Hematopoietic multipotent progenitor cell treated with erythropoietin and hydrocortisone succinate and interleukin-3 and kit ligand, for 4 days (in vitro differentiated cells): ENCODE measurements around the gene FSIP1.

ENCODE experiments used
- DNase-seq: peaks from one replicate; pipeline ENCODE4 v3.0.0-alpha.2; 2015

The FSIP1 gene

DNA sequence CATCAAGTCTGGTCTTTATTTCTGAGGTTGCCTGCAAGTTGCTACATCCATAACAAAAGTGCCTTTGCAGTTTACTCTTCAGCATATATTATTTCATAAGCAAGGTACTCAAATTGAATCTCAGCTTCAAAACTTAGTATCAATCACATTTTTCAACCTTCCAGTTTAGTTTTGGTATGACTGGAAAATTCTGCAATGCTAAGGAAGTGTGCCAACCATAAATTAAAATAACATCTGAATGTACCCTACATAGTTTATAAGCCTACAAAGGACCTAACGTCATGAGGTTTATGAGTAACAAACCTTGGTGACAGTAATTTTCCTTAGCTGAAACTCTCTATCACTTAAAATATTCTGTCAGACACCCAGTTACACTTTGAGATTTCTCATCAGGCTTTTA, 138.9 kb downstream of the FSIP1 start:
- DNase-seq: no peak

DNA sequence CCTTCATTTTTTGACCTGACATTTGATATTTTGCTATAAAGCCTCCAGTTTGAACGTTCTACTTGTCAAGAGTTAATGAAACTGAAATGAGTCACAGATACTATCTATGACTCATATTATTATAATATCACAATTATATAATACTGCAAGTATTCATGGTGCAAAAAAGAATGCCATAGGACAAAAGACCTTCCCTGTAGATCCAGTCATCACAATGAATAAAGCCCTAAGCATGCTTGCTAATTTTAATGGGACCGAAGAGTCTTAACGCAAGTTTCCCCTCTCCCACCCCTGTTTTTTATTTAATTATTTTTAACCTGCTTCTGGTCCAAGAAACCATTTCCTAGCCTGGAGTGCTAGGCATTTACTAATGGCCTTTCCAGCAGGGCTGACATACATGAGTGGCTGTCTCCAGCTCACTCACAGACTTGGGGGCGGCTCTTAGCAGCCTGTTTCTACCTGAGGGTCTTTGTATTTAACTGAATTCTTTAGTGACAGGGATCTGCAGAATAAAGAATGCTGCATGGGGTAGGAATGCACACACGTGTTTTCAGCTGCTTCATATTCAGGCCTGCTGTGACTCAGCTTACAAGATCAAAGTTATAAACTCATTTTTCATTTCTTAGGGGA, 140.5 kb downstream of the FSIP1 start:
- no peak for DNase-seq

DNA sequence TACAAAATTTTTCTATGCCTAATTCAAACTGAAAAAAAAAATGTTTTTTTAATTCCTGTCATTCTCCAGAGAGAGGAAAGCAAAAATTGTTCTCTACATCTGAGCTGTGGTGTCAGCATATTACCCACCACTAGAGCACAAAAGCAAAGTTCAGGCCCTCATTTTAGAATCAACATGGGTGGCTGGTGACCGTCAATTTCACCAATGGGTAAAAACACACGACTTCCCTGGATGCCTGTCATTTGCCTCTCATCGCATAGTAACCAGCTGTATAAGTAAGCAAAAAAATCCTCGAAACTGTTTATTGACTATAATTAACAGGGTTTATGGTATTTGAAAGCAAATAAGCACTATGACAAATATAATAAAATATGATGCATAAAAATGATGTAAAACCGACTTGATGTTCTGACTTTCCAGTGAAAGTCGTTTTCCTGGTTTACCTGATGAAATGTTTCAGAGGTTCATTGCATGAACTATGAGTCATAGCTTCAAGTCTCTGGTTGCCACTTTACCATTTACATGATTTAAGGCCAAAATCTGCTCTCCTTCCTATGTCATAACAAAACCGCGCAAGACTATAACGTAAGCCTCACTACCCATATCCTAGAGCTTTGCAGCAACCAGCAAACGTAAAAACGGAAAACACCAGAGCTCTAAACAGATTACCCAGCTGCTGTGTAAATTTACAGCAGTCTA, 141.3 kb downstream of the FSIP1 start:
- DNase-seq: no peak

DNA sequence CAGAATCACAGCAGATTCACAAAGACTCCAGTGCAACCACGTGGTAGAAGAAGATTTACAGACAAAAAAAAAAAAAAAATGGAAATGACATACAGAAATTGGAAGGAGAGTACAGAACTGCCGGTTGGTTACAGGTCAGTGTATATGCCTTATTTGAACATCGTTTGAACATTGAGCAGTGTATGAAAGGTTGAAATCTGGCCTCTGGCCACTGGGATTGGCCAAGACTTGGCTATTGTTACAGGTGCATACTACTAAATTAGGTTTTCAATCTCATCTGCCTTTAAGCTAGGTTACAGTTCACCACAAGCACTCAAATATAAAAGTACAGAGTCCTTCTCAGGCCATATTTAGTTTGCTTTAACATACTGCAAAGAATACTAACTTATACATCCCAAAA, 142.0 kb downstream of the FSIP1 start:
- DNase-seq: no peak

DNA sequence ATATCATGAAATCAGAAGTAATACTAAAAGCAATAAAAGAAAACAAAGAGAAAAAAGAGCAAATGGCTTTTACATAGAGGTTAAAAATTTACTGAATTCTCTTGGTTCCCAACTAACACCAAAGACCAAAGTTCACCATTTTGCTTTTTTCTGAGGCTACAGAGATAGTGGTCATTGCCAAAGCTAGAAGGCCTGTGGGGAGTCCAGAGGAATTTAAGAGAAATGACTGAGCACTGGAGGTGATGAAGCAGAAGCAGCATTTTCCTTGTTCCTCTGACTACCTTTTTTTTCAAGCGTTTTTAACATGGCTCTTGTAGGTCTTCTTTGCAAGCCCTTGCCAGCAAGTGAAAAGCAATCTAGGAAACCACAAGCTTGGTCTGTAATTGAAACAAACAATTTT, 143.6 kb downstream of the FSIP1 start:
- no peak for DNase-seq

DNA sequence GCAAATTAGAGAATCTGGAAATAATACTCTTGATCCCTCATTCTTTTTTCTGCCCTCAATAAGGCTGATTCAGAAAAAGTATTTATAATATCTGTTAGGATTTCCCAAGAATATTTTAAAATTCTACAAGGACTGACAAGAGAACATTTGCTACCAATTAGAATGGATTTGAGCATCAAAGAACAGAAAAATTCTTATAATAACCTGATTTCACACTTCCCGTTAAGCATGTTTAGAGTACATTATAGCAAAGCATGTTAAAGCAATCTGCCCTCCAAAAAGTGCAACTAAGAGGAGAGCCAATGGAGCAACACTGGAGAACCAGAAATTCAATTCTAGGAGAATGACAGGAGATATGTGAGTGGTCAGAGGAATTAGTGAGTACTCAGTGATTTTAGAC, 144.6 kb downstream of the FSIP1 start:
- no peak for DNase-seq

DNA sequence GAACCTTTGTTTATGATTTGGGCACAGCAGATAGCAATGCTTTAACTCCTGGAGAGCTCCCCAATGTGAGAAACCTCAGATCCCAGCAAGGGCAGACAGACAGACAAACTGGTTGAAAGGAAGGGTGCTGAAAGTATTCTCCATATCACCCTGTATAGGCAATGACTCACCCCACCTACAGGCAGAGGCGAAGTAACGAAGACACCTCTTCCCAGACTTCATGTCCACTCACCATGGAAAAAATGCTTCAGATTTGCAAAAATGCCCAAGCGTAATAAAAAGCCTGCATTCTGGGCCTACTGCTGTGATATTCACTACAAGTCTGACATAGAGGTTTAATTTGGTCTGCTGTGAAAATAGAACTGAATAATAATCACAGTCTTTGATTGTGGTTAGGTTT, 151.3 kb downstream of the FSIP1 start:
- DNase-seq: no peak

DNA sequence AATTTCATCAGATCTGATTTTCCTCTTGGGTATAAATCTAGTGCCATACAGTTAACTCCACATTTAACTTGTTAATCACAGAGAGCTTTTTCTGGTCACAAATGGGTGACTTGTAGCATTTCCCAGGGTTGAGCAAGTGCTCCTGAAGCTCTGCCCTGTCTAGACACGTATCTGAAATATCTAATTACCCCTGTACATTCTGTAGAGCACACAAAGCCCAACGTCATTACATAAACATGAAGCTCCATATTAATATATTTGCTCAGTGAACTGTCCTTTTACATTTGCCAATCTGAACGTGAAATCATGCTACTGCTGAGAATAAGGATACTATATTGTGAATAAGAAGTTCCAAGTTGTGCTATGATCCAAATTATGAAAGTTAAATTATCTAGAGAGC, 152.7 kb downstream of the FSIP1 start:
- DNase-seq: no peak

DNA sequence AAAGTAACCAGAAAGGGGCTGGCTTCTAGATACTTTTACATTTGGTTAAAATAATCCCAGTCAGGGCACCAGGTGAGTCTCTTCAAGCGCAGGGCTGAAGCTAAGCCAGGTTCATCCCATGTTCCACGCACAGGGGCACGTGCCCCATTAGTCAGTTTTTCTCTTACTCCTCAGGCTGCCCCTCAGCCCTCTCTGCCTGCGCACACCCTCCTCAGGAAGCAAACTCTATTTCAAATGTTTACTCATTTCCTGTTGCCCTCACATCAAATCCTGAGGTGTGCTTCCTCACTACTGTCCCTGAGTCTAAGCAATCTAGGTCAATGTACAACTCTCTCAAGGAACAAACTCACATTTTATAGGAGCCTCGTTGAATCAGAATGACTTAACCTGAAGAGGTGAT, 153.3 kb downstream of the FSIP1 start:
- peak; percentile 11 for DNase-seq

DNA sequence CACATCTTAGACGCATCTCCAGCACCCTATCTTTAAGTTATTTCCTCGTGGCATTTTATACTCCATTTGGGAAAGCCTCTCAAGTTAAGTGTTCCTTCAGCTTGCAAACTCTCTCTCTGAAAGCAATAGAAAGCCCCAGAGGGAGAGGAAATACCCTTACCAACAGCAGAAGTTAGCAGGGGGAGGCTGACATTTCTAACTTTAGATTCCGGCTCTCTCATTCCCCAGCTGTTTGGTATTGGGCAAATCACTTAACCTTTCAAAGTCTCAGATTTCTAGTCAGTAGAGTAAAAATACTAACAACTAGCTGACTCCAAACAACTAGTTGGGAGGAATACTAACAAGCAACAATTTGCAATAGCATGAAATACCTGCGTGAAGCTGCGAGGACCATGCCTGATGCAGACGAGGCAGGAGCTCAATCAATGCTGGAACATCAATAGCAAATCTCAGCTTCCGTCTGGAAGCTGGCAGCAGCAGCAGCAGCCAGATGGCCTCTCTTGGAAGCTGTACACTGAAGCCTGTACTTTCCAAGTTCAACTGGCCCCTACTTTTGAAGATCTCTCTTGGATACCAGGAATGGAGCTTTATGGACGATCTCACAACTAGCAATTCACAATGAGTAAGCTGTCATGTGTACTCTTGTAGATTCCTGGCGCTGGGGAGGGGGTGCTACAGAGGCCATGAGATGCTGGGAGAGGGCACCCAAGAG, 153.9 kb downstream of the FSIP1 start:
- no peak for DNase-seq

DNA sequence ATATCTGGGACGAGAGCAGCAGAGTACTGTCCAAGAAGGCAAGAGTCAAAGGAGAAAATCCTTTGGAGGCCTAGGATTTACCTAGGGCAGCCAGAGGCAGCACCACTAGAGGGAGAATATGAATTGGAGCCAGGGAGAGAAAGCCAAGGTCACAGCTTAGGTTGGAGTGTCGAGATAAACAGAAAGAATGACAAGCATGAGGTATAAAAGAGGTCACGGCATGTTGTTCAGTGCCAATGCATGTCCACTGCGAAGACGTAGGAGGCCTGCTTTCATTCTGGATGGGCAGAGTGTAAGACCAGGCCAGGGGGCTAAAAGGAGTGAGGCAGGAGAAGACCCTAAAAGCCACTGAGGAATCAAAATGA, 154.5 kb downstream of the FSIP1 start:
- no peak for DNase-seq

DNA sequence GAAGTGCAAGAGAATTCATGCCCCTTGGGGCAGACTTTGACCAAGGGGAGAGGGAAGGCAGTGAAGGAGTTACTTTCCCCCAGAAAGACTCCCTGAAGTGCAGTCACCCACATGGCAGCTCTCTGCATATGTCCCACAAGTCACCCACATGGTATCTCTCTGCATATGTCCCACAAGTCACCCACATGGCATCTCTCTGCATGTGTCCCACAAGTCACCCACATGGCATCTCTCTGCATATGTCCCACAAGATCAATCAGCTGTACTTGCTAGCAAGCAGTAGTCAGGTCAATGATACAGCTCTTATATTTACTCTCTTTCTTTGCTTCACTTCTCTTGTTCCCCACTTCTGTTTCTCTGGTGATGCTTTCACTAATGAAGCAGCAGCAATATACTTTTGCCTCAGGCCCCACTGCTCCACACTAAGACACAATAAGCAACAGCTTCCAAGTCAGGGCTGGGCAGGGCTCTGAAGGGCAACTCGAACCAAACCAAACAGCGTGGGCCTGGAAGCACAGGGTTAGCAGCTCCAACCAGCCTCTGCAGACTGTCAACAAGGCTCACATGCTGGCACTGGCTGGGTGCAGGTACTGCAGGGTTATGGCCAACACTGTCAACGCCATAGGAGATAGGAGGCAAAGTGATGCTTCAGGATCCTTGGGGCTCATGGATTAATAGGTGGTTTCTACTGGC, 155.0 kb downstream of the FSIP1 start:
- no peak for DNase-seq

DNA sequence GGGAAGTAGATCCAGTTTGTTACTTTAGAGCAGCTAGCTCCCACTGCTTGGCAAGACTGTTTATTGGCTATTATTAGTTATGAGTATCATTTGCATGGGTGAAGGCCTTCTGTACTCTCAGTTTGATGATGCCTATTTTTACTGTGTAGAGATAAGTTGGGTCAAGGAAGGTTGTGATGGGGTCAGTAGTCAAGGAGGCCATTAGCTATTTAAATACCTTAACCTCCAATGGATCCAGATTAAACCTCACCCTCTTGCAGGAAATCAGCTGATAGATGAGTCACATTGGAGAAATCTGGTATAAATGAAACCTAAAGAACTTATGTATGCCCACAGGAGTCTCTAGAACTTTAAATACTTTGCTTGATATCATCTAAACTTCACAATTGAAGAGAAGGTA, 156.8 kb downstream of the FSIP1 start:
- DNase-seq: no peak

DNA sequence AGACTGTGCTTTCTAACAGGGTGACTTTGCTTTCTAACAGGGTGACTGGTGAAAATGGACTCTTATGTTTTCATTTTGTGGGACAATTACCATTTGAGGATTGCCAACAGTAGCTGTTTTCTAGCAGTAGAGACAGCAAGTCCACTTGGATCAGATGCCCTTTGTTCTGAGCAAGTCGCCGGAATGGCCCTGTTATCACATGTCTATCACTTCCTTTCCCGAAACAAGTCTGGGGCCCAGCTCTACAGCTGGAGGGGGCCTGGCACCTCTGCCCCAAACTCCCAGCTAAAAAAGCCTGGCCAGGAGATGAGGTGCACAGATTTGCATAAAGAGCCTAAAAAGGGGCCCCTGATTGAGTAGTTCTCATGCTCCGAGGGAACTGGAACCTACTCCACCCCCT, 157.2 kb downstream of the FSIP1 start:
- no peak for DNase-seq

DNA sequence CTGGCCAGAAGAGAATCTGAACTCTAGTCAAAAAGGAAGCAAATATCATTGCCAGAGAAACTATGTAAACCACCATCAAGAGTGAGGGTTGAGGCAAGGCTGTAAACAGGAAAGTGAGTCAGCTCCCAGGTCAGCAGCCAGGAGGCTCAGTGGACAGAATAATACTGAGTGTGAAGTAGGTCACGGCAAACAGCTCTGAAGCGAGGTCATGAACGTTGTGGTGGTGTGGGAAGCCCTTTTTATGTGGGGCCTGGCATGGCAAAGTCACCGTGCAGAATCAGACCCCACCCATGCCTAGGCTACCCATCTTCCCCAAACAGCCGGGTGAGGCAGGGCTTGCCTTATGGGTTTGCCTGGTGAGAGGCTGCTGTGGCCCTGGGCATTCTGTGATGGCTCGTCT, 157.8 kb downstream of the FSIP1 start:
- DNase-seq: peak; percentile 47

DNA sequence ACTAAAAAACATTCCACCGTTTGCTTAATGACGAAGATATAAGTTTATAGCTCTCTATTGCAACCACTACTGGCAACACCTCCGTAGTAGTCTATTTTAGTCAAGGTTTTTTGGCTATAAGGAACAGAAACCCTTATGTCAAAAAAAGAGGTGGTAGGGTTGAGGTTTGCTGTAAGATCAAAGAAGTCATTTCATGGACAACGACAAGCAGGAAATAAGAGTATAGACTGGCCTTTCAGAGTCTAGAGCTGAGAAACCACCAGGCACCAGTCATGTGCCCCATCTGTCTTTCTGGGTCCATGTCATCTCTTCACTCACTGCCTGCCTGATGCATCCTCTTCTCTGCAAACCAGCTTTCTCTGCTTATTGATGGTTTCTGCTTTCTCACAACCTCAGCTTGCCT, 159.1 kb downstream of the FSIP1 start:
- DNase-seq: no peak

DNA sequence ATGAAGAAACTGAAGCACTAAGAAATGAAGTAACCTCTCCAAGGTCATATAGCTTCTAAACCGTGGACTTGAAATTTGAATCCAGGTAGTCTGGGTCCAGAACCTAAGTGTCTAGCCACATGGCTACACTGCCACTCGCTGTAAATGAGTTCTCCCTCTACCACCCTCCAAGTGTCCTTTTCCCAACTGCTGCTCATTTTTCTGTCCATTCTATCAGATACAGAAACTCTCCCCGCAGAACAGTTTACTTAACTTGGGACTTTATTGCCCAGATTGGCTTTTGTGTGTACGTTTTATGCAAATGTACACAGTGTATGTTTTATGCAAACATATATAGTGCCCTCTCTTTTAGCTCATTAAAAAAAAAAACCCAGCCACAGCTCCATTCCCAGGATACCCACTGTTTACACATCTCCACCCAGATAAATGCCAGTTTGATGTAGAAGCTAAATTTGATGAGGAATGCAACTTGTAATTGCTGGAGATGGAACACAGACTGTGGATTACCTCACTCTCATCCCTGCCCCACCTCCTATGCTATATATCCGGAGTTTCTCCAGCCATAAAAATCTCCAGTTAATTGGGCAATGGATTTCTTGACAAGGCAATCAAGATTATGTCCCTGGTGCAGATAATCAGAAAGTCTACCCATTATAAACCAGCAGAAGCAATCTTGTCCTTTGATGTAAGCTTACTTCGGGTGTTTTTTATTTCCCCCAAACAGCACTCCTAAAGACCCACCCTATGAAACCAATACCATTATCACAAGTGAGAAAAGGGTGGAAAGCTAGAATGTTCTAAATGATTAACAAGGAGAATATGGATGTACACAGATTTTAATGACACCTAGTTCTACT, 159.8 kb downstream of the FSIP1 start:
- no peak for DNase-seq

DNA sequence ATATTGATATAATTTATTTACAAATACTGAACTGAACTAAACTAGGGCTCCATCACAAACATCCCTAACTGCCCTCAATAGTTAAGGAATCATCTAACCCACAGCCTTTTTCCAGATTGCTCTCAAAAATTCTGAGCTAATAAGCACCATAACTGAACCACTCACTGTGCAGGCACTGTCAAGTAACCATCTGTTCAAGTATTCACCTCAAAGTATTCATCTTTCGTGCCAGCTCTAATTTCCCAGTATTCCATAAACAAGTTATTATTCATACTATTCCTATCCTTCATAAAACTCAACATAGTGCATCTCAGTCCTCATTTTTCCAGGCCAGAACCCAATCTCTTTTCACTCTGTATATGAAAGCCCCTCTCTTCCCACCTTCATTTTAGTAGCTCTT, 160.7 kb downstream of the FSIP1 start:
- DNase-seq: no peak

DNA sequence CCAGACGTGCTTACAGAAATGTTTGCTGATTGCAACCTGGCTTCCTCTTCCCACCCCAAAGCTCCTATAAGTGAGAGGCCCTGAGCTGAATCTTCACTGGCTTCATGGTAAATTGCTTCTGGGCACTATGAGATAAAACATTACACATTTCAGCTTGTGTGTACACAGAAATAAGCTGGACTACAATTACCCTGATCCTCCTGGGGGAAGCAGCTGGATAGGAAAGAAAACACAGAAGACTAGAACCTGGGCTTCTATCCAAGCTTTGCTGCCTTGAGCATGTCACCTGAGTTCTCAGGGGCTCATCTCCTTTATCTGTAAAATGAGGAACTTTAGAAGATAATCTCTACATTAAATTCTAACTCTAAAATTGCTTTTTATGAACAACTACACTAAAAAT, 161.4 kb downstream of the FSIP1 start:
- peak; percentile 17 for DNase-seq

DNA sequence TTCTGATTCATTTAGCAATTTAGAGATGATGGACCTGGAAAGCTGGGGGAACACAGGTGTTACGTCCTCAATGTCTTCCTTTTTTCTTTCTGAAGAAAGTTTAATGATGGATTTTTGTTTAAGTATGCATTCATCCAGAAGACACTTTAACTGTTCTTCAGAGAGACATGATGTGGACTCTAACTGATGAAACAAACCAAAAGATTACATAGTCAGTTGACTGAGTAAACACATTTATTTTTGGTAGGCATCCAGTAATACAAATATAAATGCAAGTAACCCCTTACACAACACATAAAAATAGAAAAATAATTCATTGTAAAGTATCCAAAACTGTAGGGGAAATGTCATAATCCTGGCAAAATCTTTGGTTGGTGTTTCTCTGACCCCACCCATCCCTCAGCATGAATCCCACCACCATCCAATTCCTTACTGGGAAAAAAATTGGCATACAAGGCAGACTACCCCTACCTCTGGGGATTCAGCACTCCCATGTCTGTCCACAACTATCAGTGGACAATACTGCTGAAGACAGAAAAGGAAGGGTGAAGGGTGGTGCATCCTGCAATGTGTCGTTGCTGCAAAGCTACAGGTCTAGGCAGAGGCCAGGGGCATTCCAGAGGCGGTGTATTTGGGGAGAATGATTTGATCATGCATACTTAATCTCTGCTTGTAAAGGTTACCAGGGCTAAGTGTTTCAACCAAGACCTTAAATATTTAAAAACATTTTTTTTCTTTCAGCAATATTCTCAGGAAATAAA, 164.4 kb downstream of the FSIP1 start:
- DNase-seq: no peak

DNA sequence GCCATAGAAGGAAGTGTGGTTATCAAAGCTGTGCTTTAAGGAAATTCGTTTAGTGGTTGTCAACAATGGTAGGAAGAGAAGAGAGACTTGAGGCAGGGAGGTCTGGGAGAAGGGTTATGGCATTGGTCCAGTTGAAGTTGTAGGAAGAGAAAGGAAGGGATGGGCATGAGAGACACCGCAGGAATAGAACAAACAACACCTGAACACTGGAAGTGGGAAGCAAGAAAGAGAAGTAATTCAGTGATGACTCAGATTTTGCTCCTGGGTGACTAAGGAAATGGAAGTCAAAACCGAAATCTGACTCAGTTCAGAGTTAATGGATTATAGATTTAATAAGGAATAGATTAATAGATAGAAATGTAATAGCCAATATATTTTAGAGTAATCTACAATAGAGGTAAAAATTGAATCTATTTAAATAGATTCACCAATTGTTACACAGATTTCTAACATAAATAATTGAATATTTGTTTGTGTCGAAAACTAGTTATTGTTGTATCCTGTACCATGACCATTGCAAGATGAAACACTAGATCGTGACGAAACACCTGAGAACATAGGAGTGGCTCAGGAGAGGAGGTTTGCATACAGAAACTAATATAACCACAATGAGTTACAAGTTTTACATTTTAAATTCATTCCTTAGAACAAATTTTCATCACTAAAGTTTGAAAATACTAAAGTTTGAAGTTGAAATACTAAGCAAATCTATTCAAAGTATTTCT, 165.7 kb downstream of the FSIP1 start:
- no peak for DNase-seq
